ENCODE data around the gene SNAPIN. TPM values are rescaled to one million over a fixed set of nuclear protein-coding genes. Genes with fewer than 3 reads are reported as not detected.

The SNAPIN gene
- total RNA-seq, 1 experiment from 2014 or later, result 34.1 TPM

DNA sequence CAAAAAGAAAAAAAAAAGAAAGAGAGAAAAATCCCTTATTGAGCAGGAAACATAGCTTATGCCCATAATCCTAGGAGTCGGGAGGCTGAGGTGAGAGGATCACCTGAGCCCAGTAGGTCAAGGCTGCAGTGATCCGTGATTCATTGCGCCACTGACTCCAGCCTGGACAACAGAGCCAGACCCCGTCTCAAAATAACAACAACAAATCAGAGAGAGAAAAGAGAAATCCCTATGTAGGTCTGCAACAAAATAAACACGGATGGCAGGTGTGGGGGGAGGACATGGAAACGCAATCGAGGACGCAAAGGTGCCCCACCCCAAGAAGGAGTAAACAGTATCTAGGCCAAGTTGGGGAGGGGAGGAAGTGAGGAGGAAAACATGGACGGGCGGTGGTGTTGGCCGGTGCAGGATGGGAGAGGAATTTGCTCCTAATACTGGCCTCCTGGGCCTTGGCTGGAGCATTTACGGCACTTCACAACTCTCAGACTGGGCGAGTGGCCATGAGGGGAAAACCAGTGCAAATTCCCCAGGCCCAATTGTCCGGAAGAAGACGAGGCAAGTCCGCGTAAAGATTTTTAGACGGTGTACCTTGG lies 25.2 kb upstream of the SNAPIN start:
- Histone ChIP-seq H3K4me1 (peaks cover 26% of the 10 kb centered on the region), H3K4me3 (ENCODE audit: low read depth, low read length) (no peak overlapping the region), H3K27me3 (replicated peaks; ENCODE audit: control insufficient read depth, insufficient read depth, low read length) (no peaks in the 10 kb centered on the region), H3K9me3 (no peaks in the 10 kb centered on the region), H3K36me3 (ENCODE audit: control insufficient read depth, insufficient read depth, low read length) (peaks cover 3% of the 10 kb centered on the region)
- ChIA-PET POLR2A (interaction anchor here (0.6 to 2.2 kb wide), 19 partner anchors 10 to 345 kb away, joined by 3 to 34 read pairs (median 5); partner anchors contain the start of genes INTS3, JTB, S100A14 and S100A16), CTCF (interaction anchor here (0.6 to 2.1 kb wide), 9 partner anchors 15 to 125 kb away, joined by 3 to 16 read pairs (median 5); partner anchors contain the start of genes S100A14 and S100A16)
- no peaks in the 10 kb centered on the region for H3K27me3 Mint-ChIP-seq (ENCODE audit: insufficient read depth, unreplicated experiment)
- peak overlapping the region; percentile 98 for H3K4me3 Mint-ChIP-seq (ENCODE audit: unreplicated experiment)
- H3K9me3 Mint-ChIP-seq (ENCODE audit: unreplicated experiment), result peaks cover 5% of the 10 kb centered on the region
- no peak for DNase-seq
- H3K36me3 Mint-ChIP-seq (ENCODE audit: insufficient read depth, unreplicated experiment), result peaks cover 50% of the 10 kb centered on the region
- peaks cover 33% of the 10 kb centered on the region for H3K4me1 Mint-ChIP-seq (ENCODE audit: low read depth, unreplicated experiment)
- peak overlapping the region; percentile 99 for H3K27ac Mint-ChIP-seq (ENCODE audit: unreplicated experiment)
- no TSS peak for BruUV-seq (replicated peaks)
- intact Hi-C loops (cut with micrococcal nuclease; ENCODE audit: unreplicated experiment), result loop anchor here (5.0 kb wide), 1 partner anchor 109 kb away; no protein-coding TSS in a partner anchor
- TF ChIP-seq, protein P1, sequence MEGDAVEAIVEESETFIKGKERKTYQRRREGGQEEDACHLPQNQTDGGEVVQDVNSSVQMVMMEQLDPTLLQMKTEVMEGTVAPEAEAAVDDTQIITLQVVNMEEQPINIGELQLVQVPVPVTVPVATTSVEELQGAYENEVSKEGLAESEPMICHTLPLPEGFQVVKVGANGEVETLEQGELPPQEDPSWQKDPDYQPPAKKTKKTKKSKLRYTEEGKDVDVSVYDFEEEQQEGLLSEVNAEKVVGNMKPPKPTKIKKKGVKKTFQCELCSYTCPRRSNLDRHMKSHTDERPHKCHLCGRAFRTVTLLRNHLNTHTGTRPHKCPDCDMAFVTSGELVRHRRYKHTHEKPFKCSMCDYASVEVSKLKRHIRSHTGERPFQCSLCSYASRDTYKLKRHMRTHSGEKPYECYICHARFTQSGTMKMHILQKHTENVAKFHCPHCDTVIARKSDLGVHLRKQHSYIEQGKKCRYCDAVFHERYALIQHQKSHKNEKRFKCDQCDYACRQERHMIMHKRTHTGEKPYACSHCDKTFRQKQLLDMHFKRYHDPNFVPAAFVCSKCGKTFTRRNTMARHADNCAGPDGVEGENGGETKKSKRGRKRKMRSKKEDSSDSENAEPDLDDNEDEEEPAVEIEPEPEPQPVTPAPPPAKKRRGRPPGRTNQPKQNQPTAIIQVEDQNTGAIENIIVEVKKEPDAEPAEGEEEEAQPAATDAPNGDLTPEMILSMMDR (IDR thresholded peaks at IDR 0.05; ENCODE audit: insufficient read depth in 1 of 2, low read depth in 1 of 2, low read length in 1 of 2, severe bottlenecking in 1 of 2, unreplicated experiment in 1 of 2), result no peak

DNA sequence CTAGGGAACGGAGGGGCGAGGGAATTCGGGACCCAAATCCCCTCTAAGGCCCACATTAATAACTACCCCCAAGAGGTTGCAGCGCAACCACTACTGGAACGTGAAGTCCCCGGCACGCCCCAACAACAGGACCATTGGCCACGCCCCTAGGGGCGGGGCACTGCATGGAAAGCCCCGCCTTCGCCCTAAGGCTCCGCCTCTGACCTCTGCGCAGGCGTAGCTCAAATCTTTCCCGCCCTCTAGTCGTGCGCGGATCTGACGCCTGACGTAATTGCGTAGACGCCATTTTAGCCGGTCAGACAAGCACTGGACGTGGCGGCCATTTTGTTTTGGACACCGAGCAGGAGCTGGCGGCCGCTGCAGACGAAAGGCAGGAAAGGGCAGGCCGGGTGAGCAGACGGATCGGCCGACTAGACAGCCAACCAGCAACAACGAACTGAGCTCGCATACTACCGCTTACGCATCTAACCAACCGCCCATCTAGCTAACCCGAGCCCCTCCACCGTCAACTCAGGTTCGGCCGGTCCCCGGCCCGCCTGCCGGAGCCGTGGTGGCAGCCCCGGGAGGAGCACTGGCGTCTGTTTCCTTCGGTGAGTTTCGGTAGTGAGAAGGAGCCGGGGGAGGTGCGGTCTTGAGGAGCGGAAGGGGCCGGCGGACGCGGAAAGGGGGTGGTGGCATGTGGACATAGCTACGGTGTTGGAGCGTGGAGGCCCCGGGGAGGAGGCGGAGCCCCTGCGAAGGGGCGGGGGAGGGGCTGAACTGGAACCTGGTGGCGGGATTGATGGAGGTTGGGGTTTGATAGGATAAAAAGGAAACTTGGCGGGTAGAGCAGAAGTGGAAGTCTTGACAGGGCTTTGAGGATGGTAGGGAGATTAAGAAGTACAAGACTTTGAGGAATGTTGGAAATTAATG lies 24.5 kb upstream of the SNAPIN start, which contains the start of gene CHTOP:
Gene CHTOP, plus strand, starts transcription at position 313 of the 912 bp plus-strand sequence. CDS start 2,523 bp downstream, outside the sequence.
- H3K27ac Mint-ChIP-seq (ENCODE audit: unreplicated experiment), result peak within 1 kb of the TSS; percentile 99
- DNase-seq, result peak; percentile 95 to 97
- H3K36me3 ChIP-seq (ENCODE audit: control insufficient read depth, insufficient read depth, low read length), result peaks cover 4% of the 10 kb centered on the region
- peaks cover 57% of the 10 kb centered on the region for H3K36me3 Mint-ChIP-seq (ENCODE audit: insufficient read depth, unreplicated experiment)
- intact Hi-C loops (cut with micrococcal nuclease; ENCODE audit: unreplicated experiment), result loop anchor here (2.0 to 5.0 kb wide), 2 partner anchors 37 to 108 kb away; partner anchors contain the start of gene ILF2
- peaks cover 5% of the 10 kb centered on the region for H3K9me3 Mint-ChIP-seq (ENCODE audit: unreplicated experiment)
- ChIA-PET CTCF (interaction anchor here (0.6 to 2.1 kb wide), 12 partner anchors 14 to 125 kb away, joined by 3 to 16 read pairs (median 4); partner anchors contain the start of genes S100A14 and S100A16), POLR2A (interaction anchor here (0.5 to 2.2 kb wide), 29 partner anchors 10 to 344 kb away, joined by 3 to 34 read pairs (median 4); partner anchors contain the start of genes GATAD2B, INTS3, JTB and S100A14)
- no peaks in the 10 kb centered on the region for H3K9me3 ChIP-seq
- peaks cover 26% of the 10 kb centered on the region for H3K4me1 ChIP-seq
- TSS peak; percentile 81 for BruUV-seq (replicated peaks)
- peaks cover 33% of the 10 kb centered on the region for H3K4me1 Mint-ChIP-seq (ENCODE audit: low read depth, unreplicated experiment)
- no peaks in the 10 kb centered on the region for H3K27me3 Mint-ChIP-seq (ENCODE audit: insufficient read depth, unreplicated experiment)
- H3K4me3 ChIP-seq (ENCODE audit: low read depth, low read length), result peak within 1 kb of the TSS; percentile 84
- no peaks in the 10 kb centered on the region for H3K27me3 ChIP-seq (replicated peaks; ENCODE audit: control insufficient read depth, insufficient read depth, low read length)
- H3K4me3 Mint-ChIP-seq (ENCODE audit: unreplicated experiment), result peak within 1 kb of the TSS; percentile 98
- TF ChIP-seq, protein P1 (IDR thresholded peaks at IDR 0.05; ENCODE audit: insufficient read depth in 1 of 2, low read depth in 1 of 2, low read length in 1 of 2, severe bottlenecking in 1 of 2, unreplicated experiment in 1 of 2), result no peak

DNA sequence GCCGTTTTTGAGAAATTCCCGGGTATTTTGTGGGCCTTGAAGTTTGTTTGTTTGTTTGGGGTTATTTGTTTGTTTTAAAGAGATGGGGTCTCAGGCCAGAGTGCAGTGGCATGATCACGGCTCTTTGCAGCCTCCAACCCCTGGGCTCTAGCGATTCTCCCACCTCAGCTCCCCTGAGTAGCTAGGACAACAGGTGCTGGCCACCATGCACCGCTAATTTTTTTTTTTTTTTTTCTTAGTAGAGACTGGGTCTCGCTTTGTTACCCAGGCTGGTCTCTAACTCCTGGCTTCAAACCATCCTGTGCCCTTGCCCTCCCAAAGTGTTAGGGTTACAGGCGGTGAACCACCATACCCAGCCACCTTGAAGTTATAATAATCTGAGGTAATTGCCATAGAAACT lies 22.6 kb upstream of the SNAPIN start:
- H3K36me3 Mint-ChIP-seq (ENCODE audit: insufficient read depth, unreplicated experiment), result peaks cover 70% of the 10 kb centered on the region
- intact Hi-C loops (cut with micrococcal nuclease; ENCODE audit: unreplicated experiment), result loop anchor here (2.0 kb wide), 1 partner anchor 35 kb away; the partner anchor contains the start of gene ILF2

More for the DNA sequence above, 22.6 kb upstream of the SNAPIN start:
- Histone ChIP-seq H3K27me3 (replicated peaks; ENCODE audit: control insufficient read depth, insufficient read depth, low read length) (no peaks in the 10 kb centered on the region), H3K9me3 (no peaks in the 10 kb centered on the region), H3K4me3 (ENCODE audit: low read depth, low read length) (no peak overlapping the region), H3K4me1 (peaks cover 12% of the 10 kb centered on the region), H3K36me3 (ENCODE audit: control insufficient read depth, insufficient read depth, low read length) (peaks cover 4% of the 10 kb centered on the region)
- H3K27ac Mint-ChIP-seq (ENCODE audit: unreplicated experiment), result no peak overlapping the region
- H3K9me3 Mint-ChIP-seq (ENCODE audit: unreplicated experiment), result peaks cover 5% of the 10 kb centered on the region
- ChIA-PET CTCF (no interaction called here), POLR2A (no interaction called here)
- no peak for DNase-seq
- no TSS peak for BruUV-seq (replicated peaks)
- H3K4me1 Mint-ChIP-seq (ENCODE audit: low read depth, unreplicated experiment), result peaks cover 24% of the 10 kb centered on the region
- peak overlapping the region; percentile 47 for H3K4me3 Mint-ChIP-seq (ENCODE audit: unreplicated experiment)
- TF ChIP-seq, protein P1 (IDR thresholded peaks at IDR 0.05; ENCODE audit: insufficient read depth in 1 of 2, low read depth in 1 of 2, low read length in 1 of 2, severe bottlenecking in 1 of 2, unreplicated experiment in 1 of 2), result no peak
- no peaks in the 10 kb centered on the region for H3K27me3 Mint-ChIP-seq (ENCODE audit: insufficient read depth, unreplicated experiment)
